Right cardiac atrium (tissue), 5 donors: Measurements from ENCODE around the gene KBTBD12. TPM values are rescaled to one million over a fixed set of nuclear protein-coding genes. Genes with fewer than 3 reads are reported as not detected.

Experiments used
- ATAC-seq, 2 donors: fragments of 200-7000 bp; cut with Tn5 transposase; one replicate each; pipeline versions ENCODE4 v1.8.0 to v1.9.1; 2020; ENCODE audit warnings: moderate library complexity in 2 of 2, mild to moderate bottlenecking in 1 of 2
- DNase-seq, 3 donors: peaks; one replicate each; pipeline ENCODE4 v3.0.0-alpha.2; 2020
- H3K27ac ChIP-seq: one replicate; pipeline ENCODE4 v1.5.1; 2013; ENCODE audit warnings: mild to moderate bottlenecking, low read length, control low read depth, moderate library complexity
- H3K27me3 ChIP-seq: one replicate; pipeline ENCODE4 v1.6.1; 2013; ENCODE audit not compliant: control insufficient read depth, insufficient read depth
- H3K4me1 ChIP-seq: one replicate; pipeline ENCODE4 v1.6.1; 2013; ENCODE audit warnings: low read length; ENCODE audit not compliant: control insufficient read depth, insufficient read depth
- H3K4me3 ChIP-seq: one replicate; pipeline ENCODE4 v1.5.1; 2013; ENCODE audit warnings: low read length, control low read depth
- H3K9me3 ChIP-seq: one replicate; pipeline ENCODE4 v1.6.1; 2013; ENCODE audit warnings: low read length; ENCODE audit not compliant: control insufficient read depth
- WGBS: extraction: QIAGEN DNeasy Blood & Tissue Kit; methylation state at CpG from one replicate; pipeline ENCODE4 v1.1.7; 2013; 5-methylcytosine and 5-hydroxymethylcytosine counted together
- intact Hi-C, 4 donors: fragments of 100-400 bp; cut with DNase I; formaldehyde crosslinking; loops; one replicate each; pipeline versions ENCODE4 v1.11.0 to v1.14.0; 2022 to 2023
- polyA plus RNA-seq: library from polyadenylated mRNA; stranded (reverse); fragments of 200-250 nt; gene quantifications from one replicate; pipeline ENCODE4 v1.2.3, GENCODE V29; 2013
- total RNA-seq, 4 donors: library from RNA; stranded (reverse); fragmentation: NEBNext Ultra II Directional; extraction: Animal tissue kit (Norgen Biotek cat#: 25700); gene quantifications; one replicate each; pipeline ENCODE4 v1.2.1, GENCODE V29; 2021
- donor health status: healthy with polysubstance abuse.
- donor health status: DM: no; HTN: yes; CAD: no.
- donor health status: DM: no; HTN: no; CAD: no.
- donor health status: DM: no; HTN: yes; CAD: no; lungs with severe emphysema.
- donor health status: DM: yes; HTN: yes; CAD: no.

Gene KBTBD12
- total and polyA plus RNA-seq, 5 donors, result 3.8 to 8.1 (median 5.7) TPM

DNA sequence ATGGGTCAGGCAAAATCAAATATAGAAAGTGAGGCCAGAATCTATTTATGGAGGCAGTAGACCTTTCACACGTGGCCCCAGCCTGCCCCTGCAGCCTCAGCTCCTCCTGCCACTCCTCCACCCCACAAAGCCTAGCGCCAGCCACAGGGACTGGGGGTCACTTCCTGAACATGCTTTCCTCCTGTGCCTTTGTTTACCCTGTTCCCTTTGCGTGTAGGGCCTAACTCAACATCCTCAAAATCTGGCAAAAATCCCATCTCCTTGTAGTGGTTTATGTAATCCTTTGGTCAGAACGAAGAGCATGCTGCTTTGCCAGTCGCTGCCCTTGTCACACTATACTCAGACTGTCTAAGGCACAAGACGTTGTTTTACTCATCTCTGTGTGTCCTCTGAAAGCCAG, 39.6 kb downstream of the KBTBD12 start:
- intact Hi-C loops, result no loop called here
- WGBS, result 49% methylated on average over 6 of the region's 6 CpGs
- Histone ChIP-seq H3K9me3 (no peaks in the 10 kb centered on the region), H3K27me3 (no peaks in the 10 kb centered on the region), H3K4me3 (no peak overlapping the region), H3K27ac (peak overlapping the region; percentile 95), H3K4me1 (peaks cover under 1% of the 10 kb centered on the region)
- ATAC-seq (peak; percentile 84 to 87), DNase-seq (peak; percentile 29 to 74 (median 71))

DNA sequence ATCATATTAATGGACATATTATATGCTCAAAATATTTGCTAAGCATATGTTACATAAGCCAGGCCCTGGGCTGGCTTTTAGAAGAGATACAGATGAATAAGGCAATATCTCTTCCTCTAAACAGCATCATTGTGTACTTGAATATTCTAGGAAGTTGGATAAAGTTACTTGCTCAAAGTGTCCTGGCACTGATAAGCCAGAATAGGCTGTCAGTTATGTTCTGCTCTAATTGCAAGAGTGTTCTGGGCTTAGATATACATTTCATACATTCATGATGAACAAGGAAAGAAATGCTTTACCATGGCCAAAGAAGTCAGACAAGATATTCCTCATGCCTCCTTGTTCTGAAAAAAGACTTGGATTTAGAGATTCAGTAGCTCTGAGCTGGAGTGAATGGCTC, 40.7 kb downstream of the KBTBD12 start:
- no peaks in the 10 kb centered on the region for H3K27me3 ChIP-seq
- H3K27ac ChIP-seq, result no peak overlapping the region
- H3K4me1 ChIP-seq, result peaks cover 2% of the 10 kb centered on the region
- no peak for DNase-seq
- no peak for ATAC-seq
- no peaks in the 10 kb centered on the region for H3K9me3 ChIP-seq
- intact Hi-C loops, result no loop called here
- H3K4me3 ChIP-seq, result no peak overlapping the region

DNA sequence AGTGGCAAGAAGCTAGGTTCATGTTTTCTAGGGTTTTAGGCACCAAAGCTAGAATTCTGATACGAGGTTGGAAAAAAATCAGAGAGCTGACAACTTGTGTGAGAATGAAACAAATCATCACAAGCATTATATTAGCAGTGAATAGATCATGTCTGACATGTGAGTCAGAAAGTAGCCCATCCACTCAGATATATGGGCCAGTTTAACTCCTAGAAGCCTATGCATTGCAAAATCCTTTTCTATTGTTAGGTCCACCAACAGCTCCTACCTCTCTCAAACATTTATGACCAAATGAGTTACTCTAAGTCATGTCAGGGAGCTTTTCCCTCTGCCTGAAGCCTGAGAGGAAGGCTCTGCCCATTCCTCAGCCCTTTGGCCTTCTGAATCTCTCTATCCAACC, 44.0 kb downstream of the KBTBD12 start:
- DNase-seq, result no peak
- H3K27ac ChIP-seq, result peak overlapping the region; percentile 45
- WGBS, result 90% methylated on average over 1 of the region's 1 CpG
- H3K9me3 ChIP-seq, result no peaks in the 10 kb centered on the region
- no peak overlapping the region for H3K4me3 ChIP-seq
- ATAC-seq, result no peak
- H3K27me3 ChIP-seq, result no peaks in the 10 kb centered on the region
- peaks cover 5% of the 10 kb centered on the region for H3K4me1 ChIP-seq
- intact Hi-C loops, result no loop called here

DNA sequence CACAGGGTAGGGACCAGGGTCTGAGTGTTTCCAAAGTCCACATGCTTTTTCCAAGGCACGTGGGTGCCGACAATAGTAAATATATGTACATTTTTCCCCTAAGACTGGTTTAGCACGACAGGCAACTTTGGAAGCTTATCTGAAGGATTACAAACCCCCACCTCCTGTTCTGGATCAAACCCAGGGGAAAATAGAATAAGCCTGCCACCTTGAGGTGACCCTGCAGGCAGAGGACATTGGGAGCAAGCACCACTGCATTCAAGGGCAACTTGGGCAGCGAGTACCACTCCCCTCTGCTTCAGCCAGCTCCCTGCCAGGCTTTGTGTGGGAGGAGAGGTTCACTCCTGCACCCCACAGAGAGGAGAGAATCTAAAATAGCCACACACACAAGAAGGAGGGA, 44.8 kb downstream of the KBTBD12 start:
- ATAC-seq, result peak; percentile 65 to 77
- H3K27ac ChIP-seq, result peak overlapping the region; percentile 80
- intact Hi-C loops, result no loop called here

DNA sequence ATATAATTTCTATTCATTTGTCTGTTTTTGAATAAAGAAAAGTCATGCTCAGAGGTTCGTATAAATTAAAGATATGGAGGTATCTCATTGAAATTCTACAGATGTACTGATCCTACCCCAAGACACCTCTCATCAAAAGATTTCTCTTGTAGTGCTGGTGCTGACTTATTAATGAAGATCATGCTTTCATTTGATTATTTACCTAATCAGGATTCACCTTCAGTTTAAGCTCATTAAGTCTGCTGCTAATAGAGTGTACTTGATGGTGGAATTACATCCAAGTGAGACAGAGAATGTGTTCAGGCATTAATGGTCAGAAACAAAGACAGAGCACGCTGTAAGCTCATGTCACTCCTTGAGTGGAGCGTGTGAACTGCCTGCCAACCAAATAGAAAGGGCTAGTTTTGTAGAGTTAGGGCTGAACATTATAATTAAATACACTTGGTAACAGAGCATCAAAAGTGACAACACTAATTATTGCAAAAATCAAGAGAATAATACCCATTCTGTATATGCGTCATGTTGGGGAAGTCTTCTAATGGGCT, 45.5 kb downstream of the KBTBD12 start:
- Histone ChIP-seq H3K9me3 (no peaks in the 10 kb centered on the region), H3K27ac (peak overlapping the region; percentile 72), H3K4me3 (no peak overlapping the region), H3K4me1 (peaks cover 5% of the 10 kb centered on the region), H3K27me3 (no peaks in the 10 kb centered on the region)
- WGBS, result 79% methylated on average over 4 of the region's 4 CpGs
- no peak for DNase-seq
- intact Hi-C loops, result no loop called here
- ATAC-seq, result no peak

More for the DNA sequence above, 44.8 kb downstream of the KBTBD12 start:
- 25% methylated on average over 4 of the region's 4 CpGs for WGBS
- Histone ChIP-seq H3K4me1 (peaks cover 5% of the 10 kb centered on the region), H3K27me3 (no peaks in the 10 kb centered on the region), H3K4me3 (no peak overlapping the region), H3K9me3 (no peaks in the 10 kb centered on the region)
- DNase-seq, result peak in 1 of 3 donors; percentile 55

DNA sequence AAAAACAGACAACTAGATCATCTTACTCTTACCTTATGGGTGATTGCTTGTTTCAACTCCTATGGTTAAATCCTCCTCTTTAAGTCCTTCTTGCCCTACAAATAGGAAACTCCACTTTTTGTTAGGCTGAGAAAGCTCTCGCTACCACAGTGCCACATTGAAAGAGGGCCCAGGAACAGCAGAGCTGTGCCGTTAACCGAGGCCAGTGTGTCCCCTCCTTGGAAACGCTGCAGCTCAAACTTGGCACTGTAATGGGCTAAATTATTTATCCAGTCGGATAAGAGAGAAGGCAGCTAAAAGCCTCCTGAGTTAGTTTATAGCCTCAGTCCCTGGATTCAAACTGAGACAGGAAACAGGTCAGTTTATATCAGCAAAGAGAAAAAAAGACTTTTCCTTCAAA, 46.1 kb downstream of the KBTBD12 start:
- peak overlapping the region; percentile 43 for H3K27ac ChIP-seq
- no peaks in the 10 kb centered on the region for H3K27me3 ChIP-seq
- 40% methylated on average over 5 of the region's 5 CpGs for WGBS
- H3K9me3 ChIP-seq, result no peaks in the 10 kb centered on the region
- ATAC-seq, result no peak
- DNase-seq, result no peak
- no peak overlapping the region for H3K4me3 ChIP-seq
- intact Hi-C loops, result no loop called here
- H3K4me1 ChIP-seq, result peaks cover 5% of the 10 kb centered on the region

DNA sequence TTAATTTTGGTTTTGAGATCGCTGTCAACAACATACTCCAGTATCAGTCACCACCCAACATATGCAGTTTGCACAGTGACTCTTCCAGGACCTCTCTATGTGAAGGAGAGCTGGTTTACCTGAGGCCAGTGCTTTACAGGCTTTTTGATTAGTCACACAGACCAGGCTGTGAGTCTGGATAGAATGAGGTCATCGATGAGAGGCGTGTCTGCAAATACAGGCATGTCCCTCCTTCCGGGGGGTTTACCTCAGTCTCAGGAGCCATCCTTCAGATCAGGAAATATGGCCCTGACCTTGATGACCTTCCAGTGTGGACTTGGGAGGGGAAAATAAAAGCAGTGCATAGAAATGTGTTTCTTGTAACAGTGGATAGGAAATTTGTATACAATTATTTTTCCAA, 46.9 kb downstream of the KBTBD12 start:
- Histone ChIP-seq H3K4me1 (peaks cover 5% of the 10 kb centered on the region), H3K27me3 (no peaks in the 10 kb centered on the region), H3K27ac (peak overlapping the region; percentile 68), H3K9me3 (no peaks in the 10 kb centered on the region), H3K4me3 (no peak overlapping the region)
- WGBS, result 92% methylated on average over 4 of the region's 4 CpGs
- intact Hi-C loops, result no loop called here
- DNase-seq (no peak), ATAC-seq (no peak)

DNA sequence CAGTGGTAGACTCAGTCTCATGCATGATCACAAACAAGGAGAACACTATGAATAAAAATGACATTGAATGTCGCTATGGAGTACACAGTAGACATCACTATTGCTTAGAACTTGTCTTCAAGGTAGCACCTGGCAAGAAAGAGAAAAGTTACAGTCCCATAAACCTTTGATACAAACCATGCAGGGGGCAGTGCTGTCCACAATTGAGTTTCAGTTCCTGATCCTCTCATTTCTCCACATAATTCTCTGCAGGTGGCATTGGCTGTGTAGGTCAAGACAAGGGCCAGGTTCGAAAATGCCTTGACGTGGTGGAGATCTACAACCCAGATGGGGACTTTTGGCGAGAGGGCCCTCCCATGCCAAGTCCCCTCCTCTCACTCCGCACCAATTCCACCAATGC, 47.9 kb downstream of the KBTBD12 start:
- Histone ChIP-seq H3K4me1 (peaks cover 5% of the 10 kb centered on the region), H3K27ac (no peak overlapping the region), H3K9me3 (no peaks in the 10 kb centered on the region), H3K27me3 (no peaks in the 10 kb centered on the region), H3K4me3 (no peak overlapping the region)
- 95% methylated on average over 5 of the region's 5 CpGs for WGBS
- intact Hi-C loops, result no loop called here
- DNase-seq (no peak), ATAC-seq (no peak)

DNA sequence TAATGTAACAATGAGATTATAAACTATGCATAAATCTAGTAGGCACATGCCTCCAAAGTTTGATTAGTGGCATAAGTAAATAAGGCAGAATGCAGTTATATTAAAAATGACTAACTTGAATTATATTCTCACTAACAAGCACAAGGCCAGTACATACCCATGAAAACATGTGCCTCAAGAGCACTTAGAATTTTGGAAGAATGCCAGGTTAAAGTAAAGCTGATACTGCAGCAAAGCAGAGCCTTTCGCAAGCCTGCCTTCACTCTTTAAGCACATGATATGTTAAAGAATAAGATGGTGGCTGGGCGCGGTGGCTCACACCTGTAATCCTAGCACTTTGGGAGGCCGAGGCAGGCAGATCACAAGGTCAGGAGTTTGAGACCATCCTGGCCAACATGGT, 49.0 kb downstream of the KBTBD12 start:
- DNase-seq, result peak in 1 of 3 donors; percentile 40
- H3K27ac ChIP-seq, result no peak overlapping the region
- H3K27me3 ChIP-seq, result no peaks in the 10 kb centered on the region
- 63% methylated on average over 4 of the region's 4 CpGs for WGBS
- H3K4me3 ChIP-seq, result no peak overlapping the region
- intact Hi-C loops, result no loop called here
- H3K9me3 ChIP-seq, result no peaks in the 10 kb centered on the region
- peaks cover 5% of the 10 kb centered on the region for H3K4me1 ChIP-seq
- ATAC-seq, result no peak

DNA sequence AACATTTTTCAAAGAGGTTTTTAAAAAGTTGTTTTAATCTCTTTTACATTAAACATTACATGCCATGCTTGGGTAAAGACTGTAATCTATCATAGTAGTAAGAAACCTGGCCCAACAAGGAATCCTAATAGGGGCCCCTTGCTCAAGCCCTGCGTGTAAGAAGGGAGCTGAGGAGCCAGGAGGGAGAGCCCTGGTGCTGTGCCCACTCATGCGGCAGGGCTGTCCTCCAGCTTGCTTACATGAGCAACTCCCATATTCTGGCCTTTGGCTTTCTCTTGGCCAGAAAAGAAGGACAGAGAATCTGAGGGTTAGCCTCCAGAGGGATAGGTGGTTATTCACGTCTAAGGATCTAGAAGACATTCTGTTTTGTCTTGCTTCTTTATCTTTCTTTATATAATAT, 49.8 kb downstream of the KBTBD12 start:
- no peaks in the 10 kb centered on the region for H3K27me3 ChIP-seq
- ATAC-seq (no peak), DNase-seq (no peak)
- H3K4me3 ChIP-seq, result no peak overlapping the region
- H3K27ac ChIP-seq, result no peak overlapping the region
- intact Hi-C loops, result no loop called here
- H3K4me1 ChIP-seq, result peaks cover 5% of the 10 kb centered on the region
- no peaks in the 10 kb centered on the region for H3K9me3 ChIP-seq
- WGBS, result 77% methylated on average over 3 of the region's 3 CpGs

DNA sequence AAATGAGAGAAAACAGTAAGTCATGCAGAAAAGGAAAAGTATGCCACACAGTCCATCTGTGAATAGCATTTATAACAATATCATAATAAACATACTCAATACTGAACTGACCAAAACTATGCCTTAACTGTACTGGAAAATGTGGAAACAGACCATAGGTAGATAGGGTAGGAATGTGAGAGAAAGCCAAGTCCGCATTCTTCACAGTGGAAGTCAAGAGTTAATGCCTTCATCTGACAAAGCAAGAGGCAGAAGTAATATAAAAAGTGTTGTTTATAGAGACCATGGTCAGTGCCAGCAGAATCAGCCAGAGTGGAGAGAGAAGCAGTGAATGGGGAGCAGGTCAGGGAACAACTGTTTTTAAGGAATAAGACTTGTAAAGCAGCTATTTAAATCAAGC, 52.3 kb downstream of the KBTBD12 start:
- DNase-seq, result no peak
- H3K9me3 ChIP-seq, result no peaks in the 10 kb centered on the region
- intact Hi-C loops, result no loop called here
- 81% methylated on average over 1 of the region's 1 CpG for WGBS
- H3K27ac ChIP-seq, result no peak overlapping the region
- ATAC-seq, result no peak
- no peaks in the 10 kb centered on the region for H3K27me3 ChIP-seq
- no peaks in the 10 kb centered on the region for H3K4me1 ChIP-seq
- H3K4me3 ChIP-seq, result no peak overlapping the region
